C1 segment of cervical spinal cord (tissue), 14 donors: ENCODE results near the gene SLC4A7.

ENCODE experiments used
- DNase-seq, 14 donors: peaks; one replicate each; lab custom pipeline; 2025; lab: John Stamatoyannopoulos, UW

The SLC4A7 gene

GRCh38 chr3:27325419-27325818 is 158.8 kb downstream of the SLC4A7 start:
- DNase-seq = no peak

- no peak for DNase-seq
These were observed 159.5 kb downstream of the SLC4A7 start for GRCh38 chr3:27324686-27325085.

DNA sequence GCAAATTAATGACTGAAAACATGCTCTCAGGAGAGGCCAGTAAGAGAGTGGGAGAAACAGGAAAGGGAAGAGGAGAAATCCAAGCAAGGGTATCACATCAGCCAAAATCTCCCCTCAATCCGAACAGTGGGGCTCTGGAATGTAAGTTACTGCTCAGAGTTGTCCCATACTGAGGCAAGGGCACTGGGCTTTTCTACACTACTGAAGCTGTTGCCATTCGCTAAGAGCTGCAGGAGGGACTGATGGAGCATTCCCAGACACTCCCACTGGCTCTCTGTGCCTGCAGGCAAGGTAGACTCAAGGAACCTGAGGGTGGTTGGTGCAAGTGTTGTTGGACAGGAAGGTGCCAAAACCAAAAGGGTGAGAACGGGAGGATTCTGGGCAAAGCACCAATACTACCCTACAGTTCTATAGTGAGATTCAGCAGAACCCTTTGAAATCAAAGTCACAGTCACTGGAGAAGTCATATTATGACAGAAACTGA is 161.1 kb downstream of the SLC4A7 start:
- DNase-seq = no peak
